Astrocyte (in vitro differentiated cells and primary cell): ENCODE data around the gene ATG101.

Experiments used
- EZH2 ChIP-seq: IDR thresholded peaks from 2 replicates; pipeline ENCODE4 v1.6.1; 2012; ENCODE audit warnings: mild to moderate bottlenecking, low read length, inconsistent platforms; ENCODE audit not compliant: insufficient read depth
- TF ChIP-seq, protein P1 (sequence below): IDR thresholded peaks from 2 replicates; pipeline ENCODE4 v1.5.1; 2011; ENCODE audit warnings: low read depth, mild to moderate bottlenecking, inconsistent platforms, low read length, moderate library complexity; ENCODE audit not compliant: insufficient read depth

GRCh38 chr12:52096332-52097044, 26.7 kb downstream of the ATG101 start:
- no peak for TF ChIP-seq EZH2
- TF ChIP-seq, protein P1, sequence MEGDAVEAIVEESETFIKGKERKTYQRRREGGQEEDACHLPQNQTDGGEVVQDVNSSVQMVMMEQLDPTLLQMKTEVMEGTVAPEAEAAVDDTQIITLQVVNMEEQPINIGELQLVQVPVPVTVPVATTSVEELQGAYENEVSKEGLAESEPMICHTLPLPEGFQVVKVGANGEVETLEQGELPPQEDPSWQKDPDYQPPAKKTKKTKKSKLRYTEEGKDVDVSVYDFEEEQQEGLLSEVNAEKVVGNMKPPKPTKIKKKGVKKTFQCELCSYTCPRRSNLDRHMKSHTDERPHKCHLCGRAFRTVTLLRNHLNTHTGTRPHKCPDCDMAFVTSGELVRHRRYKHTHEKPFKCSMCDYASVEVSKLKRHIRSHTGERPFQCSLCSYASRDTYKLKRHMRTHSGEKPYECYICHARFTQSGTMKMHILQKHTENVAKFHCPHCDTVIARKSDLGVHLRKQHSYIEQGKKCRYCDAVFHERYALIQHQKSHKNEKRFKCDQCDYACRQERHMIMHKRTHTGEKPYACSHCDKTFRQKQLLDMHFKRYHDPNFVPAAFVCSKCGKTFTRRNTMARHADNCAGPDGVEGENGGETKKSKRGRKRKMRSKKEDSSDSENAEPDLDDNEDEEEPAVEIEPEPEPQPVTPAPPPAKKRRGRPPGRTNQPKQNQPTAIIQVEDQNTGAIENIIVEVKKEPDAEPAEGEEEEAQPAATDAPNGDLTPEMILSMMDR = no peak
